ENCODE results near the gene CELF5.

CELF5 gene

DNA sequence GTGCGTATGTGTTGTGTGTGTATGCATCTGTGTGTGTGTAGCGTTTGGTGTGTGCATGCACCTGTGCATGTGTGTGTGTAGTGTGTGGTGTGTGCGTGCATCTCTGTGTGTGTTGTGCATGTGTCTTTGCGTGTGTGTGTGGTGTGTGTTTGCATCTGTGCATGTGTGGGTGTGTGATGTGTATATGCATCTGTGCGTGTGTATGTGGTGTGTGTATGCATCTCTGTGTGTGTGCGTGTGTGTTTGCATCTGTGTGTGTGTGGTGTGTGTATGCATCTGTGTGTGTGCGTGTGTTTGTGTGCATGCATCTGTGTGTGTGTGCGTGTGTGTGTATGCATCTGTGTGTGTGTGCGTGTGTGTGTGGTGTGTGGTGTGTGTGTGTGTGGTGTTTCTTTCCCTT is 20.6 kb downstream of the CELF5 start:
- DNase-seq, result no peak

DNA sequence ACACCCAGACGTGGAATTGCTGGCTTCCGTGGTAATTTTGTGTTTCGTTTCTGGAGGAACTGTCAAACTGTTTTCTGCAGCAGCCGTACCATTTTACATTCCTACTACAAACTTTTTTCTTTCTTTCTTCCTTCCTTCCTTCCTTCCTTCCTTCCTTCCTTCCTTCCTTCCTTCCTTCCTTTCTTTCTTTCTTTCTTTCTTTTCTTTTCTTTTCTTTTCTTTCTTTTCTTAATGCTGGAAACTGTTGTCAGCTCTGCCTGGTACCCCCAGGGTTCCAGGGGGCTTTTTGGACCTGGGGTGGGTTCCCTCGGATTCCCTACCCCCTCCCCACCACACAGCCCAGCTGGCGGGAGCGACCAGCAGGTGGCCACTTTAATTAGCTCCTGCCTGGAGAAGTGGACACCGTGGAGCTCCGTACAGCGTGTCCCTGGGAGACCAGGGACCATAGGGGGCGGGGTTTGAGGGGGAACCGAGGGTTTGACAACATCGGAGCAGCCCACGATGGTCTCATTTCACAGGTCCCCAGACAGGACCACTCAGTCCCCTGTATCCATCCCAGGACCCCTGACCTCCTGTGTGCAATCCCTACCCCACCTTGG is 24.4 kb downstream of the CELF5 start:
- DNase-seq, result no peak

DNA sequence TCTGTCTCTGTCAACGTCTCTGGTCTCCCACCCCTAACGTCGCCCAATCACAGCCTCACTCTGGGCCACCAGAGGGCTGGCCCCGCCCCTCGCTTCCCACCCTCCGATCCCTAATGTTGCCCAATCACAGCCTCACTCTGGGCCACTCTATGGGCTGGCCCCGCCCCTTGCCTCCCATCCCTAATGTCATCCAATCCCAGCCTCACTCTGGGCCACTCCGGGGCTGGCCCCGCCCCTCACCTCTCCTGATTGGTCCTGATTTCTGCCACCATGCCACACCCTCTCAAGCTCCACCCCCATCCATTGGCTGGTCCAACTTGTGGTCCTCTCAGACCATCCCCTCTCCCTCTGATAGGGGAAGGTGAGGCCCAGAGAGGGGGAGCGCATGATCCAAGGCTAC is 24.9 kb downstream of the CELF5 start:
- no peak for DNase-seq

DNA sequence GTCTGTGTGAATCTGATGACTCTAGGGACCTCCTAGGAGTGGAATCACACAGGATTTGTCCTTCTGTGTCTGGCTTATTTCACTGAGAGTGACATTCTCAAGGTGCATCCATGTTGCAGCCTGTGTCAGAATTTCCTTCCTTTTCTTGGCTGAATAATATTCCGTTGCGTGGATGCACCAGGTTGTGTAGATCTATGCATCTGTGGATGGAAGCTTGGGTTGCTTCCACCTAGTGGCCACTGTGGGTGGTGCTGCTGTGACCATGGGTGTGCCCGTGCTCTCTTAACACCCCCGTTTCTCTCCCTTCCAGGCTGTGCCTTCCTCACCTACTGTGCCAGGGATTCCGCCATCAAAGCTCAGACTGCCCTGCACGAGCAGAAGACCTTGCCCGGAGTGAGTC is 26.2 kb downstream of the CELF5 start:
- DNase-seq, result peak; percentile 2 to 9

DNA sequence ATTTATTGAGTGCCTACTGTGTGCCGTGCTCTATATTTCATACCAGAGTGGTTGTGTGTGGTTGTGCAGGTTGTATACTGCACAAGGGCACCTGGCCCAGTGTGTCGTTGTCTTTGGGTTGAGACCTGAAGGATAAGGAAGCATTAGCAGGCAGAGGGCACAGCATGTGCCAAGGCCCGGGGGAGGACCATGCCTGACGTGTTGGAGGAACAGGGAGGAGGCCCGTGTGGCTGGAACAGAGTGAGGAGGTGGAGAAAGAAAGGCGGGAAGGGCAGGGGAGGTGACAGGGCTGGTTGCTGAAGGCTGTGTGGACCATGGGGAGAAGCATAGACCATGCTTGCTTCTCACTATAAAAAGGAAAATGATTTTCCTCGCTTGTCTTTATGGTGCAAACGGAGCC is 26.8 kb downstream of the CELF5 start:
- DNase-seq, result no peak

DNA sequence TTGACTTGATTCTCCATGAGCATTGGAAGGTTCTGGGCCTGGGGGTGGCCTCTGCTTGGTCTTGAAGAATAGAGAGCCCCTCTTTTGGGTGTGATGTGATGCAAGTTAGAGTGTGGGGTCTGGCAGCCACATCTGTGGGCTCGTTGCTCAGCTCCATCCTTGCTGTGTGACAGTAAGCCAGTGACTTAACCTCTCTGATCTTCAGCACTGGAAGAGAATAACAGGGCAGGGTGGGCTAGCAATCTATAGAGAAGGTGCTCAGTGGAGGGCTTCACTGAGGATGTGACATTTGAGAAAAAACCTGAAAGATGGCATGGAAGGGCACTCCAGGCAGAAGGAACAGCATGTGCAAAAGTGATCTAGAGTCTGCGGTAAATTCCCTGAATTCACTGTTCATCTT is 28.2 kb downstream of the CELF5 start:
- DNase-seq, result no peak

GRCh38 chr19:3253270-3253669 is 28.8 kb downstream of the CELF5 start:
- no peak for DNase-seq

GRCh38 chr19:3254520-3254919 is 30.1 kb downstream of the CELF5 start:
- no peak for DNase-seq

- no peak for DNase-seq
Observed at GRCh38 chr19:3257071-3257470, 32.6 kb downstream of the CELF5 start.

GRCh38 chr19:3262362-3262761 is 37.9 kb downstream of the CELF5 start:
- DNase-seq, result no peak

- DNase-seq, result no peak
Observed at GRCh38 chr19:3263866-3264265, 39.4 kb downstream of the CELF5 start.

GRCh38 chr19:3265432-3265831 is 41.0 kb downstream of the CELF5 start:
- no peak for DNase-seq

- no peak for DNase-seq
Observed at GRCh38 chr19:3266092-3266693, 41.7 kb downstream of the CELF5 start.

DNA sequence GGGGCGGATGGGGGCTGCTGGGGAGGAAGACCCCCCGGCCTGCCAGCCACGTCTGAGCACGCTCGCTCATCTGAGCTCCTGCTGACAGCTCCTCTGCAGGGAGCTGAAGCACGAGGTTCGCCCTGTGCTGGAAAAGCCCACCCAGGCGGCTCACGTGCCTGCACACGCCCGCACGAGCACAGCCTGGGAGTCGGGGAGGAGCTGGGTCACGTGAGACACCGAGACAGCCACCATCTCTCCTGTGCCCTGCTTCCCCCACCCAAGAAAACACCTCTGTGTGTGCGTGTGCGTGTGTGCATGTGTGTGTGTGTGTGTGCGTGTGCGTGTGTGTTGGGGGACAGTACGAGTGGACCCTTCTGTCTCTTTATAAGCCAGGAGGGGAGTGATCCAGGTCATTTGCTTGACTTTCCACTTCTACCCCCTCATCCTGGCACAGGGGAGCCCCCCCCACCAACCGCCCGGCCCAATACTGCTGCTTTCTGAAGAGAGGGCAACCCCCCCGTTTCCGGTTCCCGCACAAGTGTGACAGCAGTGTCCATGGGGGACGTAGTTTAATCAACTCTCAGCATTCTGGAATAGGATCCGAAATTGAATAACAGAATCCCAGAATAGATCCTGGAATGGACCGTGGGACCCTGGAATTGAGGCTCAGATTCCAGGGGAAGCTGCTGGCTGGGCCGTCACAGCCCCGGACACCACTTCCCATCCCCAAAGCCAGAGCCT is 42.5 kb downstream of the CELF5 start:
- no peak for DNase-seq

- DNase-seq, result no peak
Observed at GRCh38 chr19:3268326-3268725, 43.9 kb downstream of the CELF5 start.

DNA sequence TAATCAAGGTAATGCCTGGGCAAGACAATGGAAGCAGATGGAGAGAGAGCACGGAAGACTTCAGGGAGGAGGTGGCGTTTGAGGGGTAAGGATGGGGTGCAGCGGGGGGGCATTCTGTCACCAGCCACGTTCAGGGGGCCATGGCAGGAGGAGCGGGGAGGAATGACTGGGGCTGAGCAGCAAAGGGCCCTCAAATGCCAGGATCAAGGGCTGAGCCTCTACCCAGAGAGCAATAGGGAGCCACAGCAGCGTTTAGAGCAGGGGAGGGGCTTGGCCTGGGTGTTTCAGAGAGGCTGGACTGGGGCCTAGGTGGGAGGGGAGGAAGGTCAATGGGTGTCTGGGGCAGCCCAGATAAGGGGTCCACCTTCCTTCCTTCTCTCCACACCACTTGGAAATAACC is 44.3 kb downstream of the CELF5 start:
- DNase-seq, result no peak

GRCh38 chr19:3269916-3270671 is 45.6 kb downstream of the CELF5 start:
- no peak for DNase-seq

DNA sequence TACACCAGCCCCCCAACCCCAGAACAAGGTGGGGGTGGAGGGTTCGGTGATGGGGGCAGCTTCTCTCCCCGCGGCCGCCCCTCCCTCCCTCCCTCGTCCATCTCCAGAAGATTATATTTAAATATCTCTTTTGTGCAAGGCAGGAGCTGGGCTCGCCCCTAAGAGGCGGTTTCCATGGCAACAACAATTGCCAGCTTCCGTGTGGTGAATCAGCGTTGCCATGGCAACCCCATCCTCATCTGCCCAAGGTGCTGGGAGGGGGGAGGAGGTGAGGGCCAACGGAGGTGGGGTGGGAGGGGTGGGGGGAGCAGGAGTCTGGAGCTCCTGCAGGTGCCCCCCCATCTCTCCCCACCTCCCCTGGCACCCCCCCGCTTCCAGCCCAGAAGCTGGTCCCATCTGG is 46.4 kb downstream of the CELF5 start:
- no peak for DNase-seq

GRCh38 chr19:3272401-3272931 is 48.0 kb downstream of the CELF5 start:
- DNase-seq, result no peak

- no peak for DNase-seq
Observed at GRCh38 chr19:3272952-3273351, 48.5 kb downstream of the CELF5 start.

DNA sequence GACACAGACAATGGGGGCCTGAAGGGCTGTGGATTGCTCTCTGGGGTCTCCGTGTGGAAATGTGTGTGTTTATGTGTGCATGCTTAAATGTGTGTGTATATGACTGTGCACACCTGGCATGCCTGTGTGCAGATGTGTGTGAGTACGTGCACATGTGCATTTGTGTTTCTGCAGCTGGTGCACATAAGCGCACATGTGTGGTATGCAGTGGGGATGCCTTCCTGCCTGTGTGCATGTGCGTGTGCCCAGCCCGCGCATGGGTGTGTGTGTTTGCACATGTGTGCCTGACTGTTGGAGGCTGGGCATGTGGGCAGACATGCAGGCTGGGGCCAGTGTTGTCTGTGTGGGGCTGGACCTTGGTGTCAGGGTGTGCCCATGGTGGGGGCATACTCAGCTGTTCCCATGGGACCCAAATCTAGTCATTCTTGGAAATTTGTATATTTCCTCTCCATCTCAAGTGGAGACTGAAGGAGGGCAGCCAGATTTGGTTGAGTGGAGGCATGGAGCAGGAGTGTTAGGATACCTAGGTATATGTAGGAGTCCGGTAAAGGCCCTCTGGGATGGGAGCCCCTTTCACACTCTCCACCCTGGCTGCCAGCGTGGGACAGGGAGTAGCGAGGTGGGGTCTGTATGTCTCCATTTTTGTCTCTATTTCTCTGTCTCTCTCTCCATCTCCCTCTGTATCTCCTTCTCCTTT is 49.9 kb downstream of the CELF5 start:
- no peak for DNase-seq

DNA sequence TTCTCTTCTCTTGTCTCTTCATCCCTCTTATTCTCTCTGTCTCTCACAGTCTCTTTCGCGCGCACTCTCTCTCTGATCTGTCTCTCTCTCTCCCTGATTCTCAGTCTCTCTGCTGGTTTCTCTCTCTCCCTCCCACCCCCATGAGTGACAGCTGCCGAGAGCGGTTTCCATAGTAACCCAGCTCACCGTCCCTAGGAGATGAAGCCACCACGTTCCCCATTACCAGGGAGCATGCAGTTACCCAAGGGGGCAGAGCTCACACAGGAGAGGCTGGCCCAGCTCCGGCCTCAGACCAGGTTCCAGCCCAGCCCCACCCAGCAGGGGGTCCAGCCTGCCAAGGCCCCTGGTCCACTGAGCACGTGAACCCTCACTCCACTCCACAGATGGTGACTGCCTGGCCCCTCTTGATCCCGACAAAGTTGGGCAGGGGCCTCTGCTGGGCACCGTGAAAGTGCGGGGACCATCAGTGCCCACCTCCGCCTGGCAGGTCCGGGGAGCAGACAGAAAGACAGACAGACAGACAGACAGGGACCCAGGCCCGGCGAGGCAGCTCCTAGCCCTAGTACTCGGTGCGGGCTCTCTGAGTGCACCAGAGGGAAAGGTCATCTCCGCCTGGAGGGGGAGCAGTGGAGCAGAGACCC is 50.6 kb downstream of the CELF5 start:
- peak in 1 of 2 experiments; percentile 9 for DNase-seq

Measured in AML-193 (cell line).